GM12873 (cell line): ENCODE measurements around the gene SEMA3G.

Experiments used
- TF ChIP-seq, protein P1 (sequence below): IDR thresholded peaks from 2 replicates; pipeline ENCODE4 v1.5.1; 2012; ENCODE audit warnings: low read depth, mild to moderate bottlenecking, moderate library complexity, low read length, control low read depth; ENCODE audit not compliant: insufficient read depth; ENCODE audit errors: missing control alignments

SEMA3G gene

DNA sequence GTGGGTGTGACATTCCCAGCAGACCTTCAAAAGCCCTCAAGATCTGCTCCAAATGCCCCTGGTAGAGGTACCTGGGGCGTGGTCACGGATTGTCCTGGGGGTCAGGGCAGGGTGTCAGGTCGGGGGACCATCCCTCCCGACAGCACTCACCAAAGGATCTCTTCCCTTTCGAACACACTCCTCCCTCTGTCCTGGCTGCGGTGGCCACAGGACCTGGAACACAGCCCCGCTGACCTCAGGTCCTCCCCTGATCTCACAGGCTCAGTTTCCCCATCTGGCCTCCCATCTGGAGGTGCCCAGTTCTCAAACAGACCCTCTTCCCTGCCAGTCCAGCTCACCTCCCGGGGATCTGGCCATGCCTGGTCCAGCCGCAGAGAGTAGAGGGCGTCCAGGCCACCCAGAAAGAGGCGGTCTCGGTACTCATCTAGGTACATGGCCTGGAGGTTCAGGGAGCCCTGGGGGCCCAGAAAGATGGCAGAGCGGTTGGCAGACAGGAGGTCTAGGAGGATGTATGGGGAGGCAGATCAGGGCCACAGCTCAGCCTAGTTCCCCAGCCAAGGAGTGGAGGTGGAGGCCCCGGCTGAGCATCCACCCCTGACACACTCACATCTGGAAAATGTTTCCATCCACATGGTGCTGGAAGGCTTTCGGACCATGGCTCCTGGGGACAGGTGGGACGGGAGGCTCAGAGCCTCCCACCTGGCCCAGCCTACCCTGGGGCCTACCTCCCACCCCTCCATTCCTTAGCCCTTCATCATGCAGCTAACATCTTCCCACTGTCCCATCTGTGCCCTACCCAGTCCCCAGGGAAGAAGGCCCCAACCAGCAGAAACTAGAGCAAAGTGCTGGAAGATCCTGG lies 2.3 kb downstream of the SEMA3G start:
- TF ChIP-seq, protein P1, sequence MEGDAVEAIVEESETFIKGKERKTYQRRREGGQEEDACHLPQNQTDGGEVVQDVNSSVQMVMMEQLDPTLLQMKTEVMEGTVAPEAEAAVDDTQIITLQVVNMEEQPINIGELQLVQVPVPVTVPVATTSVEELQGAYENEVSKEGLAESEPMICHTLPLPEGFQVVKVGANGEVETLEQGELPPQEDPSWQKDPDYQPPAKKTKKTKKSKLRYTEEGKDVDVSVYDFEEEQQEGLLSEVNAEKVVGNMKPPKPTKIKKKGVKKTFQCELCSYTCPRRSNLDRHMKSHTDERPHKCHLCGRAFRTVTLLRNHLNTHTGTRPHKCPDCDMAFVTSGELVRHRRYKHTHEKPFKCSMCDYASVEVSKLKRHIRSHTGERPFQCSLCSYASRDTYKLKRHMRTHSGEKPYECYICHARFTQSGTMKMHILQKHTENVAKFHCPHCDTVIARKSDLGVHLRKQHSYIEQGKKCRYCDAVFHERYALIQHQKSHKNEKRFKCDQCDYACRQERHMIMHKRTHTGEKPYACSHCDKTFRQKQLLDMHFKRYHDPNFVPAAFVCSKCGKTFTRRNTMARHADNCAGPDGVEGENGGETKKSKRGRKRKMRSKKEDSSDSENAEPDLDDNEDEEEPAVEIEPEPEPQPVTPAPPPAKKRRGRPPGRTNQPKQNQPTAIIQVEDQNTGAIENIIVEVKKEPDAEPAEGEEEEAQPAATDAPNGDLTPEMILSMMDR = no peak

DNA sequence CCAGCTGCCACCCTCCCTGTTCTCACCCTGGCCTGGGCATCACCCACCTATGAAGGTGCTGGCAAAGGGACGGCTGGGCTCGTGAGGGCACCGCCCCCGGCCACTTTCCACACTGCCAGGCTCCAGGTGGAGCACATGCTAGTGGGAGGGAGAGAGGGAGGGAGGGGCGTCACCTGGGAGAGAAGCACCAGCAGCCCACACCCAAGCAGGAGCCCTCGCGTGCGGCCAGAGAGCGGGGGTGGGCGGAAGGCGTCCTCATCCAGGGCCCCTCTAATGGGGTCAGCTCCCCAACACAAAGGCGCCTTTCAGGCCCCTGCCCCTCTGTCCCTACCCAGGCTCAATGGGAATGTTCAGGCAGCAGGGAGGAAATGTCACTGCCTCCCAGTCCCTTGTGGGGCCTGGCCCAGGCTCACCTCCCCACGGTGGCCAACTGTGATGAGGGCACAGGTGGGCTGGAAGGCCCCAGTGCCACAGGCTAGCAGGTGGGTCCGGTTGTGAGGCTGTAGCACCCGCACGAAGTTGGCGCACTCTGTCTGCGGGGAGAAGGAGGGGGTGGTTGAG lies 3.1 kb downstream of the SEMA3G start:
- TF ChIP-seq, protein P1 = no peak

DNA sequence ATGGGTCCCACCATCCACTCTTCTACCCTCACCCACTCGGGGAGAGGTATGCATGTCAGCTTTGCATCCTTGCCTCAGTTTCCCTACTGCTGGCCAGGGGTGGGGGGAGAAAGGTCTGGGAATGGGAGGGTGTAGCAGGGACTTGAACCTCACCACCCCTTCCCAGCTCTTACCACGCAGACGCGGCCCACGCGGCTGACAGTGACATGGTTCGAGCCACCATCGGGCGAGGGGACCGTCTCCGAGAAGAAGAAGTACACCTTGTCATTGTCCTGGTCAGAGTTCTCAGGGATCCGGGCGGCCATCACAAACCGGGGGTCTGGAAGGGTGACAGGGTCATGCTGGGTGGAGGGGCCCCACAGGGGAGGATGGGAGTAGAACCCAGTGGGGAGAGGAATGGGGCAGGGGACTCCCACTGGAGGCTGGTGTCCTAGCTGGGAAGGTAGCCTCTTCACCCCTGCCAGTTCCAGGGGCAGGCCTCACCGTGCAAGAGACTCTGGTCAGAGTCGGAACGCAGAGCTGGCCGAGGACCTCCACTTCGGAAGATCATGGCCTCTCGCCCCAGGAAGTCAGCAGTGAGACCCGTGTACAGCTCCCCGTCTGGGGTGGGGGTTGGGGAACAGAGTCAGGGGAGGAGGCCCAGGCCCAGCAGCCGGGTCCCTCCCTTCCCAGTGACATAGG lies 3.7 kb downstream of the SEMA3G start:
- TF ChIP-seq, protein P1 = no peak

DNA sequence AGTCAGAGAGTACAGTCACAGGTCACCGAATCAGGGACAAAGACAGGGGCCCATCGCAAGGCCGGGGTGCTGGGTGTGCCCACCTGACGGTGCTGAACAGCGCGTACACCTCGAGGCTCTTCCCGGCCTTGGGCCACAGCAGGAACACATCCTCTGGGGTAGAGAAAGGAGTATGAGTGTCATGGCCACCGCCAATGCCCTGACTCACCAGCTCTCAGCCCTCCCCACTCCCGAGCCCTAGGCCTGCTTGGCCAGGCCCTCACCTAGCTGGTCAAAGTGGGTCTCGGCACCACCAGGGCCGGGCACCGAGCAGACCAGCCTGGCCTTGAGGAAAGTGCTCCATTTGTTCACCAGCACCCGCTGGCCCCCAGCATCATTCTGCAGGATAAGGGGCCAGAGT lies 4.2 kb downstream of the SEMA3G start:
- TF ChIP-seq, protein P1 = no peak

DNA sequence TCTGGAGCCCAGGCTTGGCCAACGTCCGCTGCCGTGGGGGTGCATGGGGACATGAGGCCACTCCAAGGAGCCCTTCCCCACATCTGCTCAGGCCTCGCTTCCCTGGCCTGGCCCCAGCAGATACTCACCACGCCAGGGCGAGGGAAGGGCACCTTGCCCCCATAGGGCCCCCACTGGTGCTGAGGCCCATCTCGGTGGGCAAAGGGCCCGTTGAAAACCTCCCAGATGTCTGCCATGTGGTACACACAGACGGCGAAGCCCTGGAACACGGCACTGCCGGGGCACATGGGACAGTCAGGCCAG lies 4.7 kb downstream of the SEMA3G start:
- TF ChIP-seq, protein P1 = no peak

DNA sequence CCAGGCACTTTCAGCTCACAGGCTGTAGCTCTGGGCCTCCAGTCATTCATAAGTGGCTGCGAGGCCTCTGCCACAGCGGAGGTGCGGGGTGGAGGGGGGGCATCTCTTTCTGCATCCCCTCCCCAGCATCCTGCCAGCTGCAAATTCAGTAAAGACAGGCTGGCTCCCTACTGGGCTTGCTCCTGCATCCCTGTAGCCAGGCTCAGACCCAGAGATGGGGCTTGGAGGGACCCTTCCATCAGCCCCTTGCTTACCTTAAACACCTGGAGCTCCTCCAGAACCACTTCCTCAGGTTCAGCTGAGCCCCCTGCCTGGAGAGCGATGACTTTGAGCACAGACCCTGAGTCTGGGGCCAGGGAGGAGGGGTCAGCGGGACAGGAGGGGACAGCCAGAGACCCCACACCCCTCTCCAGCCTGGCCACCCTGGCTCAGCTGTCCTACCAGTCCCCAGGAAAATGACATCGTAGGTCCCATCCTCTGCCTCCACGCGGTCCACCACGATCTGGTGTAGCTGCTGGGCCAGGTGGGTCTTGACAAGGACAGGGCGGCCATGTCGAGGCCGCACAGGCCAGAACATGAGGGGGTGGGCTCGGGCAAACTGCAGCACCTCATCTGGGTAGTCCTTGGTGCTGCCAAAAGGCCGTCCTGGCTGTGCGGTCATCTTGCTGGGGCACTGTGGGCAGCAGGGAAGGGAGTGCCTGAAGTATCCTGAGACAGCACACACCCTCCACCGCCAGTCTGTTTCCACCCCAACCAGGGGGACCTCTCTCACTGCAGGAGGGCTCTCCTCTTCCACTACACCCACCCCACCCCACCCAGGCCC lies 5.3 kb downstream of the SEMA3G start:
- TF ChIP-seq, protein P1 = no peak
